K562 treated with DMSO at 1 percent for 24 hours (cell line): ENCODE results near the gene ZNF280D. TPM values are rescaled to one million over a fixed set of nuclear protein-coding genes. Genes with fewer than 3 reads are reported as not detected.

ENCODE experiments used
- total RNA-seq: library from RNA; unstranded; fragments of 300-600 nt; gene quantifications from 2 replicates; pipeline ENCODE4 v1.2.3, GENCODE V29; 2022; ENCODE audit warnings: low read depth; ENCODE audit not compliant: insufficient read depth

ZNF280D gene
- 6.0 and 8.4 TPM in 2 replicates for total RNA-seq

GRCh38 chr15:56733136-56734012, at the start of gene ZNF280D:
Gene ZNF280D, minus strand, starts transcription at chr15:56733509. Its CDS starts 26,400 bp downstream, at chr15:56707109.

Other genes starting within 250 kb of the ZNF280D start
- 26.0 and 28.4 TPM in 2 replicates for gene TCF12, start 185.1 kb upstream of the ZNF280D start, total RNA-seq